CD4-positive, alpha-beta T cell treated with Interleukin-6 at 100 ng/mL for 8 hours (primary cell): ENCODE results near the gene KANK4.

ENCODE experiments used
- DNase-seq: peaks from one replicate; pipeline ENCODE4 v3.0.0-alpha.2; 2020; ENCODE audit warnings: mixed read lengths, low spot score

The KANK4 gene

DNA sequence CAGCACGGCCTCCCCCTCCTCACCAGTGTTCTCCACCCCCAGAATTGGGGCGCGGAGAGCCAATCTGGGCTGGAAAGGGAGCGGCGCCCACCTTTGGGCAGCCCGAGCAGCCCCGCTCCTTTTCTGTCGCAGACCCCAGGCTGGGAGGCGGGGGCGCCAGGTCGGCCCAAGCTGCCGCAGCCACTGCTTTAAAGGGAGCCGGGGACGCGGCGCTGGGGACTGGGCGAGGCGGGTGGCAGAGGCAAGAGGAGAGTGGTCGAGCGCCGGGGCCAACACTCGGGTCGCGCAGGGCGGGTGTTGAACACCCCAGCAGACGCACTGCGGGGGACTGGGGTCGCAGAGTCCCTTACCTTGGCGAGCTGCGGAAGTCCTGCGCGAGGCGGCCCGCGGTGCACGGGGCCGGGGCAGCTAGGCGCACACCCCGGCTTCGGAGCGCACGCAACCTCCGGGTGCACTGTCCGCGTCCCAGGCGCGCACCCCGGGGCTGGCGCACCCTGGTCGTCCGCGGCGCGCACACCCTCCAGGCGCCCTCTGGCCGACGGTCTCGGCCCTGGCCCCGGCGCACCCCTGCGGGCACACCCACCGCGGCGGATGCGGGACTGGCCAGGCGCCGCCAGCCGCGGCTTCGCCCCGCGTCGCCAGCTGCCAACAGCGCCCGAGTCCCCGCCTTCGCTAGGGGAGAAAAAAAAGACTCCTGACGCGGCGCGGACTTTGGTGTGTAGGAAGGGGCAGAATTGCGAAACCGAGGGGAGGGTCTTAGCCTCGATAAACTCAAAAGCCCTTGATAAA is at the start of gene KANK4:
Gene KANK4, minus strand, starts transcription at position 679 of the 789 bp plus-strand sequence. CDS start 37,870 bp downstream, outside the sequence.
- no peak for DNase-seq

DNA sequence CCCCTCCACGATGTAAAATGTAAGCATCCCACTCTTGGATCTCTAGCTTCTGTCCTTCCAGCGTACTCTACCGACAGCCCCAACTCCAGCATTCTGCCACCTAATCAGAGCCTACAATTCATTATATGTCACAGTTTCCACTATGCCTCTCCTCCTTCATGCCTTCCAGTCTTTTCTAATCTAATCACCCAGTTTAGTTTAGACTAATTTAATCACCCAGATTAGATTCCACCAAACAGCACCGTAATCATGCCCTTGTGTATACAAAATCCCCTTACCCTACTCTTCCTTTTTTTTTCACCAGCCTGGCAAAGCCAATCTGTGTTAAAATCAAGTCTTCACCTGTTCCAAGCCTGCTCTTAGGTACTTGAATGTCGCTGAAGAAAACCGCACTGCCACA is 49.8 kb upstream of the KANK4 start:
- DNase-seq: no peak

DNA sequence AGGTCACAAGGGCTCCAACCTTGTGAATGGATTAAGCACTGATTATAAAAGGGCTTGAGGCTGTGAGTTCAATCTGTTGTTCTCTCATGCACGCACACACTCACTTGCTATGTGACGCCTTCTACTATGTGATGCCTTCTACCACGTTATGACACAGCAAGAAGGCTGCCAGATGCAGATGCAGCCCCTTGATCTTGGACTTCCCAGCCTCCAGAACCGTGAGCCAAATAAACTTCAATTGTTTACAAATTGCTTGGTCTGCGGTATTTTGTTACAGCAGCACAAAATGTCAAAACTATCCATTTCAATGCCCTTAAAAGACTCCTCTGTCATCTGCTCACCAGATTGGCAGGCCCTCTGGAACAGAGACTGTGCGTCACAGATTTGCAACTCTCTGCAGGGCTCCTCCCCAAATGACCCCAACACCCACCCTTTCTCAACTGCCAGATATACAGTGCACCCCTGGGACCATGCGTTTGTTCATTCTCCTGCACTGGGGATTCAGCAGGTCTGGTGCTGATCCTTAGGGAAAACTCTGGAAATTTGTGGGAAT is 47.8 kb upstream of the KANK4 start:
- no peak for DNase-seq

DNA sequence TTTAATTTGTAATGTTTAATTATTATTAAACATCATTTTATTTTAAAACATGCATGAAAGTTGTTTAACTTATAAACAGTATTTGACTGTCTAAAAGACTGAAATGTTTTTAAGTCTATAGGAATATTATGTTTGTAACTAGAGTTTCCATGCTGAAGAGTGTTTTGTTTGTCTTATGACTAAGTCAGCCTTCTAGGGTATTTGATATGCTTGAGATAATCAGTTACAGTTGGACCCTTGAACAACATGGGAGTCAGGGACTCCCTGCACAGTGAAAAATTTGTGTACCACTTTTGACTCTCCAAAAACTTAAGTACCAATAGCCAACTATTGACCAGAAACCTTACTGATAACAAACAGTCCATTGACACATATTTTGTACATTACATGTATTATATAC is 45.5 kb upstream of the KANK4 start:
- DNase-seq: no peak

DNA sequence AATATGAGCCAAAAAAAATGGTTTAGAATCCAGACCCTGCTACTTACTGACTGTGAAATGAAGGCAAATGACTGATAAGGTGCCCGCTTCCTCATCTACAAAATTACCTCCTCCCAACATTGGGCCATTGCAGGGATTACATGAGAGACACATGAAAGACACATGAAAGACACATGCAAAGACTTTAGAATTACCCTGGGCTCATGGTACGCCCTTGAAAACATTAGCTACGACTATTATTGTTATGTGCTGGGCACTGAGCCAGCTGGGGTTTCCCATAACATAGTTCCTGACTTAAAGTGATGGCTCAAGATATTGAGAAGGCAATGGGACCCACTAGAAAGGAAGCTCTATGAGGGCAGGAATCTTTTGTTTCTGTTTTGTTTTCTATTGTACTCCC is 43.7 kb upstream of the KANK4 start:
- DNase-seq: no peak

DNA sequence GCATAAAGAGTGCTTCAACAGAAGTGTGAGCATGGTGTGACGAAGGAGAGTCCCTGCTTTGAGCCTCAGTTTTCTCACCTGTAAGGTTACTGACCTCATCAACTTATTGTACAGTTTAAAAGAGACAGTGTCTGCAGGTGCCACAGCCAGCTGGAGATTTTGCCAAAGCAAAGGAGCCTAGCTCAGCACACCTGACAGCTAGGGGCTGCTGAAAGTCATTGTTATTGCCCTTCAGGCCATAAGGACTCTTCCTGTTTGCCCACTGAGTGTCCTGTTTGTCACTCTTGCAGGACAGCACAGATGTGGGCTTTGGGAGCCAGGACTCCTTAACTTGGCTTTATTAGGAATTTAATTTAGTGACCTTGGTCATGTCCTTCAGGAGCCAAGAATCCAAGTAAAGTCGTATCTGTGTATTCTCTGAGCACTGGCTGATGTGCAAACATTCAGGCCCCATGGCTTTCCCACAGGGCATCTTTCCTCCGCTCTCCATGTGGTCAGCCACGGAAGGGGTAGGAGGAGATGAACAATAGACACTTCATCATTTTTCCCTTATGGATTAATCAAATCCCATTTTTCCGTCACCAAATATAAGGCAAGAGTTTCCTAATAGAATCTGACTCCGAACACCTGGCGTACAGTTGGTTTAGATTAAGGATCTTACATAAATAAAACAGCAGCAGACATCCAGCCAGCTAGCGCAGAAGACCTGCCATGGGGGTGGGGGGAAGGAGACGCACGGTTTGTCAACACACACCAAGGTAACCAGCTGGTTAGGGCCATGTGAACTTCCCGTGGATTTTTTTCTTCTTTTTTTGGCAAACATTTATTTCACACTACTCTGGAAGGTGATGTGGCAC is 43.1 kb upstream of the KANK4 start:
- no peak for DNase-seq

DNA sequence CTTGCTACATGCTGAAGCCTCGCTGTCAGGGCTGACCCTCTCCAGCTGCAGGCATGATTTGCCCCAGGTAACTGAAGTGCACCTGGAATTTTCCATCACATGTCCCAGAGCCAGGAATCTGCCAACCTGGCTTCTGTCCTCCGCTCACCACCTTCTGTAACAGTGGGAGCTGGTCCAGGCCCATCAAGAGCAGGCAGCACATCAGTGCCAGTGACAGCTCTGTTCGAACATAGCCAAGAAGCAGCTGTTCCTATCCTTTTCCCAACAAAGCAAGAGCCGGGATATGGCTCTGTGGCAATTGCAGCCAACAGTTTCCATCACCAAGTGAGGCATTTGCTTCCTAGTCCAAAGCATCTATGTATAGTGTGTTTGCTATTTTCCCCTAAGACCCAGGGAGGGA is 42.2 kb upstream of the KANK4 start:
- DNase-seq: no peak

DNA sequence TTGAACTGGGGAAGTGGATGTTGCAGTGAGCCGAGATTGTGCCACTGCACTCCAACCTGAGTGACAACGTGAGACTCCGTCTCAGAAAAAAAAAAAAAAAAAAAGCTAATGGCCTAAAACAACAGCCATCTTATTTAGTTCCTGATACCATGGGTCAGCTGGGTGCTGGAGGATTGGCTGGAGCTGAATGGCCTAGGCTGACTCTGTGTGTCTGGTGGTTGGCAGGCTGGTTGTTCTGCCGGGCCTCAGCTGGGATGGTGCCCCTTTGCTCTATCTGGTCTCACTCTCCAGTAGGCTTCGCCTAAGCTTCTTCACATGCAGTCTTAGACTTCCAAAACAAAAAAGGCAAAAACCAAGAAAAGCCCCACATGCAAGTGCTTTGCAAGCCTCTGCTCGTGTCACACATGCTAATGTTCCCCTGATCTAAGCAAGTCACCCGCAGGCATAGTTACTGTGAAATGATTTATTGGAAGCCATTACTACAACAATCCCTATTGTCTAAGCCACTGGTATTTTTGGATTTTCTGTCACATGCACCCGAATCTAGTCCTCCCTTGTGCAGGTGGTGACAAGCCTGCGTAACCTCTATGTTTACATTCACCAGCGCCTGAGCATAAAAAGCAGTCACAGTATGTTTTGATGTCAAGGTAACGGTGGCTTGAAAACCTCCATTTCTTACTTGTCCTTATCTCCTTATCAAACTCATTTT is 39.6 kb upstream of the KANK4 start:
- no peak for DNase-seq

DNA sequence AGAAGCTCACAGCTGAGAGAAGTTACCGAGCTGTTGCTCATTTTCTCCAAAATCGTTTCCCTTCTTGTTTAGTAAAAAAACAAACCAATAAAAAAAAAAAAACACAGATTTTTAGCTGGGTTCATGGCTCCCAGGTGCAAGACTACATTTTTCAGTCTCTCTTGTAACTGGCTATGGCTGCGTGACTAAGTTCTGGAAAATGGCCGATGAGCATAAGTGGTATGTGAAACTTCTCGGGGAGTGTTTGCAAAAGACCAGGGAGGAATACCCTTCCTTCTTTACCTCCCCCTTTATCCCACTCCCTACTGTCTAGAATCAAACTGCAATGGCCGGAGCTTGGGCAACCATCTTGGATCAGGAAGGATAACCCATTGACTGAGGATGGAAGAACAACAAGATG is 38.7 kb upstream of the KANK4 start:
- DNase-seq: no peak

DNA sequence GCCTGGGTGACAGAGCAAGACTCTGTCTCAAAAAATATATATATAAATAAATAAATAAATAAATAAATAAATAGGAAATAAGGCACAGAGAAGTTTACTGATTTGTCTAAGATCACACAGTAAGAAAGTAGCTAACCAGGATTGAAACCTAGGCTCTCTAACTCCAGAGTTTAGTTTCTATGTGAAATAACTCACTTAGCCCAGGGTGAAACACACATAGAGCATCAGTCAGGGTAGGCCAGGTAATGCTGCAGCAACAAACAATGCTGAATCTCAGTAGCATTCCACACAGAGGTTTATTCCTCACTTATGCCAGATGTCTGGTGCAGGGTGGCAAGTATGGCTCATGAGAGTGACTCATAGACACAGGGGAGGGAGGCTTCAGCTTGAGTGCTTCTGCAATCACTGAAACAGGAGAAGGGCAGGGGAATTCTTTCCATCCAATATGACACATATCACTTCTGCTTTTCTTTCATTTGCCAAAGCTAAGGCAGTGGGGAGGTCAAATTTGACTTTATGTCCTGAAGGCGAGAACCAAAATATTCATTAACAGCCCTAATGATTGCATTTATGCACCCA is 37.1 kb upstream of the KANK4 start:
- no peak for DNase-seq

DNA sequence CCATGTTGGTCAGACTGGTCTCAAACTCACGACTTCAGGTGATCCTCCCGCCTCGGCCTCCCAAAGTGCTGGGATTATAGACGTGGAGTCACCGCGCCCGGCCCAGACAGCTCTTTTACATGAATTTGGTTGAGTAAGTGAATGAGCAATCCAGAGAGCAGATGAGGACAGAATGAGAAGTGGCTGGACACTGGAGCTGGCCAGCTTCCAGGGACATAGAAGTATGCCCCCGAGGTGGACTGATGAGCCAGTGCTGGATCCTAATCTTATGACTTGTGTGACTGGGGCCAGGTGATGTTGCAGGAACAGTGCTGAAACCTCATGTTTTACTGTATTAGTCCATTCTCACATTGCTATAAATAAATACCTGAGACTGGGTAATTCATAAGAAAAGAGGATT is 35.9 kb upstream of the KANK4 start:
- DNase-seq: no peak

DNA sequence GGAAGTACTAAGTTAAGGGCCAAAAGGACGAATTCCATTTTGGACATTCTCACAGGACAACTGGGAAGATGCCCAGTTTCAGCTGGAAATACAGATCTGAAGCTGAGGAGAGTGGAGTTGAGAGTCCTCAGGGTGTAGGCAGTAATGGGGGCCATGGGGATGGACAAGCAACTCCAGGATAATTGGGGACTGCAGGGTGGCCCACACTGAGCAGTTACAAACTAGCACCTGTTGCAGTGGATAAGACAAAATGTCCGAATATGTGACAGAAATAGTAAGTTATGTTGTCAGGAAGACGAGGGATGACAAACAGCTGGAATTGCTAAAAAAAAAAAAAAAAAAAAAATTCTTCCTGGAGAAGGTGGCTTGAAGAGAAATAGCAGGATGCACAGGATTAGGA is 34.6 kb upstream of the KANK4 start:
- DNase-seq: no peak

DNA sequence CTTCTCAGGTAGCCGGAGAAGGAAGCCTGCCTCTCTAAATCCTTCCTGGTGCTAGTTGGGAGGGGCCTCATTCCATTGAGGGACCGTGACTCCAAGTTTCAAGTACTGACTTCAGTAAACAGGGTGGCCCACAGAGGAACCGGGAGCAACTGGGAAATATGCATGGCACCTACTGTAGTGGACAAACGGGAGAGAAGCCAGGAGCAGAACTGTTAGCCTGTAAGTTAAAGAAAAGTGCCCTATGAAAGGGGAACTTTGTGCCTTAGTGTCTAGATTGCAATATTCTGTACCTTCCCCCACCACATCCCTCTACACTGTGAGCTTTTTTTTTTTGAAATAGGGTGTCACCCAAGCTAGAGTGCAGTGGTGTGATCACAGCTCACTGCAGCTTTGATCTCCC is 33.2 kb upstream of the KANK4 start:
- no peak for DNase-seq

DNA sequence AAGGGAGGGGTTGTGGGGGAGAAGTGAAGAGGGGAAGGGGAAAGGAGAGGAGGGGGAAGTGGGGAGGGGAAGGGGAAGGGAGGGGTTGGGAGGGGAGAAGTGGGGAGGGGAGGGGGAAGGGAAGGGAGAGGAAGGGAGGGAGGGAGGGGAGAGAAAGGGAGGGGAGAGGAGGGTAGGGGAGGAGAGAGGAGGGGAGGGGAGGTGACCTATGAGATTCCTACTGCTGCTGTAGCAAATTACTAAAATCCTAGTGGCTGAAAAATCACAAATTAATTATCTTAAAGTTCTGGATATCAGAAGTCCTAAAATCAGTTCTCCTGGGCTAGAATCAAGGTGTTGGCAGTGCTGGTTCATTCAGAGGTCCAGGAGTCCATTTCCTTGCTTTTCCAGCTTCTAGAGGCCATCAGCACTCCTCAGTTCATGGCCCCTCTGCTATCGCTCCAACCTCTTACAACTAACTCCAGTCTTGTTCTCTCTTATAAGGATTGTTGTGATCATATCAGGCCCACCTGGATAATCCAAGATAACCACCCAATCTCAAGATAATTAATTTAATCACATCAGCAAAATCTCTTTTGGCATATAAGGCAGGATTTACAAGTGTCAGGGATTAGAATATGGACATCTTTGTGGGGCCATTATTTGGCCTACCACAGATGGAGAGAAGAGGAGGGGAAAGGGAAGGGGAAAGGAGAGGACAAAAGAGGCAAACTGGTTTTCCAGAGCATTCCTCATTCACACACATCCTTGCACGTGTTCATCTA is 30.4 kb upstream of the KANK4 start:
- no peak for DNase-seq

DNA sequence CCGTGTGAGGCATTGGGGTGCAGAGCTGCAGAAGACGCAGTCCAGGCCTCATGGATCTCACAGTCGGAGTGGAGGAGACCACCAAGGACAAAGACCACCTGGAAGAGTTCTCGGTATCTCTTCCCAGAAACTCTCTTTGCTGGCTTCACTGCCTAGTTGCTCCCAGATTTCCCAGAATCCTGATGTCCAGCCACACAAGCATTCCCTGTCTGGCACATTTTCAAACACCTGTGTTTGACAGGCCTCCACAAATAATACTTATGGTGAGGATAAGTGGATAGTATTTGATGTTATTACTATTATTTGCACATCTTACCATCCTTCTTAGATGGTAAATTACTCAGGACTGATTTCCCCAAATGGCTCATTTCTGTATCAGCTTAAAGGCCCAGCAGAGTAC is 27.7 kb upstream of the KANK4 start:
- DNase-seq: no peak

DNA sequence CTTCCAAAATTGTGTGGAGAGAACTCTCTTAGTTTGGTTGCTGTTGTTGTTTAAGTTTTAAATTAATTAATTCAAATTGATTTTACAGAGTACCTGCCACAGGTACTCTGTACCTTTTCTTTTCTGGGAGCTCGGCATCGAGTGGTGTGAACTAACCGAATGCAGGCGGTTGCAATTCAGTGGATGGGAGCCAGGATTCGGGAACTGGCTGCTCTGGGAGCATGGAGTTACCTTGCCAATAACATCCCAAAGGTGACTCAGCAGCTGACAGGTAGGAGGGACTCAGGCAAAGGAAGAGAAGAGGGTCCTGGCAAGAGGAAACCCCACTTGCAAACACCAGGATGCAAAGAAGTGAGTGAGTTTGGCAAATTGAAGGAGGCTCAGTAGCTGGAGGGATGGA is 24.7 kb upstream of the KANK4 start:
- no peak for DNase-seq

DNA sequence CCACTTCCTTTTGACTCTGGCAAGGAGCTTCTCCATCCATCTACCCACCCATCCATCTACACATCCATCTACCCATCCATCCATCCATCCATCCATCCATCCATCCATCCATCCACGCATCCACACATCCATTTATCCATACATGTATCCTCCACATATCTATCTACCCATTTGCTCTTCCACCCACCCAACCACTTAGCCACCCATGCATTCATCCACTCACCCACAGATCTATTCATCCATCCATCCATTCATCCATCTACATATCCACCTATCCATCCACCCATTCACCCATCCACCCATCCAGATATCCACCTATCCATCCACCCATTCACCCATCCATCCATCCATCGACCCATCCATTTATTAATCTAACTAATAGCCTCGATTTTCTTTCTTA is 23.0 kb upstream of the KANK4 start:
- DNase-seq: no peak

DNA sequence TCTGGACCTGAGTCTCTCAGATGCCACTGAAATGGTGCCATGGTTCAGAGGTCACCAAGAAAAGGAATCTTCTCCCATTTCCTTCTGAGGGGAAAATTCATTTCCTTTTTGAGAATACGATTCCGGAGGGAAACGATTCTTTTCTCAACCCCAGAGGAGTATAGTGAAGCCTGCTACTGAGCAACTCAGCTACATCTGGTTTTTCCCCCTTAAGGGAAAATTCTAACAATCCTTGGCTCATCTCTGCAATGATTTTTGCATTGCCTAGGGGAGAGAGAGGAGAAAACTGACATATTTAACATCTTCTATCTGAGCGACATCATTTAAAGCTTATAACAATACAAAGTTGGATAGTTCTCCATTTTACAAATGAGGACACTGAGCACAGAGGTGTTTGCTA is 22.4 kb upstream of the KANK4 start:
- no peak for DNase-seq

DNA sequence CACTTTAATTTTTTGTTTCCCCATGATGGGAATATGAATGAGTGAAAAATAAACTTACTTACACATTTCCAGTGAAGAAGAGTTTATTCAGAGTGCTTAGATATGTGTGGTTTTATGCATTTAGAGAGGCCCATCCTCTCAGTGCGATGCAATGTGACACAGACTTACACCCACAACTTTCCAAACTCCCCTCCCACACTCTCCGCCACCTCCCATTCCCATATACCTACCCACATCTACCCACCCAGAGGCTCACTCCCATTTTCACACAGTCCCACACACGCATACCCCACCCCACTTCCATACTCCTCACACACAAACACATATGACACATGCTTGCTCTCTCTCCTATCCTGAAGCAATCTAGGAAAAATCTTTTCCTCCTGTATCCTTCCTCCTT is 21.9 kb upstream of the KANK4 start:
- no peak for DNase-seq

DNA sequence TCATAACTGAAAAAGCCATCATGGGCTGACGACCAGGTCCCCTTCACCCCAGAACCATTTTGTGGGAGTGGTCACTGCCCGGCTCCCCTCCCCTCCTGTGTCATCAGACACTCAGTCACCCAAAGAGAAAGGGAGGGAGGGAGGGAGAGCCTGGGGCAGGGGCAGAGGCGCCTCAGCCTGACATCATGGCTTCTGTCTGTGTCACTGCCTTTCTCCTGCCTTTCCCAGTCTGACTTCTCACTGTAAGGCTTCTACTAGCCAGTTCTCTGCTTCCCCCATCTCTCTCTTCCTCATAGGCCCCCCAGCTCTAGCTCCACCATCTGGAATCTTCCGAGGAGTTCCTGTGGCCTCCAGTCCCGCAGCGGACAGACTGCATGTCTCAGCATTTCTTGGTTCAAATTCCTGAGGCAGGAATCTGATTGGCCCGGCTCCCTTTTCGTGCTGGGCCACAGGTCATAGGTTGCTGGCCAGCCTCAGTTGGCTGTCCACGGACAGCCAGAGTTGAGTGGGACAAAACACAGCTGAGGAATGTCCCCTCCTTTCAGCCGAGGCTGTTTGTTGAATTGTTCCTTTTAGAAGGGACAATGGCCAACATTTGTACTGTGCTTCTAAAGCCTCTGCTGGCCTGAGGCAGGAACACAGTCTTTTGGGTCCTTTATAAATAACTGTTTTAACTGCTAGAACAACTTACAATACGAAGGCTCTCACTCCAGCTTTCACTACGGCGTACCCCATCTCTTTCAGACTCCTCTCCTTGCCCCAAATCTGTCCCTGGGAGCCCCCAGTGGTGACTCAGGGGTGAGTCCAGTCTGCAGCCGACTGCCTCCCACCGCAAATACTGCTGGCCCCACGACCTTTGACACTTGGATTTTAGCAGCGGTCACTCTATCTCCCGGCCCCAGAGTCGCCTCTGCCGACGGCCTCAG is 18.7 kb upstream of the KANK4 start:
- DNase-seq: no peak
